GM19452 (cell line): ENCODE measurements around the gene TMEM54.

Source experiments
- ATAC-seq: cut with Tn5 transposase; IDR thresholded peaks from one replicate; pipeline ENCODE4 v1.9.1; 2021; ENCODE audit not compliant: unreplicated experiment

Gene TMEM54

GRCh38 chr1:32895325-32896215, 5.6 kb downstream of the TMEM54 start:
- ATAC-seq, result no peak

- ATAC-seq, result no peak
Measured at GRCh38 chr1:32894681-32895080, 6.5 kb downstream of the TMEM54 start.

- no peak for ATAC-seq
Measured at GRCh38 chr1:32894019-32894600, 7.1 kb downstream of the TMEM54 start.

GRCh38 chr1:32893198-32894018, 7.8 kb downstream of the TMEM54 start:
- ATAC-seq, result no peak

- no peak for ATAC-seq
Measured at GRCh38 chr1:32892368-32893197, 8.6 kb downstream of the TMEM54 start.

- ATAC-seq, result no peak
Measured at GRCh38 chr1:32891630-32892029, 9.6 kb downstream of the TMEM54 start.

- no peak for ATAC-seq
Measured at GRCh38 chr1:32891241-32891570, 10.0 kb downstream of the TMEM54 start.

- ATAC-seq, result no peak
Measured at GRCh38 chr1:32890516-32891240, 10.5 kb downstream of the TMEM54 start.

- ATAC-seq, result no peak
Measured at GRCh38 chr1:32889731-32890278, 11.4 kb downstream of the TMEM54 start.

- no peak for ATAC-seq
Measured at GRCh38 chr1:32888677-32889420, 12.3 kb downstream of the TMEM54 start.

GRCh38 chr1:32888134-32888533, 13.1 kb downstream of the TMEM54 start:
- no peak for ATAC-seq

- ATAC-seq, result no peak
Measured at GRCh38 chr1:32887623-32888022, 13.6 kb downstream of the TMEM54 start.

GRCh38 chr1:32886828-32887414, 14.3 kb downstream of the TMEM54 start:
- ATAC-seq, result no peak

GRCh38 chr1:32886004-32886827, 15.0 kb downstream of the TMEM54 start, which contains the start of gene HPCA:
HPCA (plus strand) TSS chr1:32886491; CDS start chr1:32888899, 2,408 bp downstream.
- ATAC-seq, result no peak

- ATAC-seq, result no peak
Measured at GRCh38 chr1:32885676-32886003, 15.5 kb downstream of the TMEM54 start.

GRCh38 chr1:32884726-32885125, 16.5 kb downstream of the TMEM54 start:
- no peak for ATAC-seq

GRCh38 chr1:32884032-32884372, 17.2 kb downstream of the TMEM54 start:
- ATAC-seq, result no peak
